Measurements from ENCODE around the gene SMAD2.

GRCh38 chr18:47844828-47845498 is 85.5 kb downstream of the SMAD2 start:
- TF ChIP-seq OSR1 (CRISPR knock-in tag; IDR thresholded peaks at IDR 0.05) (no peak), ZFP30 (CRISPR knock-in tag; IDR thresholded peaks at IDR 0.05) (no peak), SNAI2 (CRISPR knock-in tag; IDR thresholded peaks at IDR 0.05) (no peak), ZNF70 (CRISPR knock-in tag; IDR thresholded peaks at IDR 0.05) (no peak)

Data from SK-N-SH treated with all-trans-retinoic acid at 6 μM for 48 hours (cell line).